CD4-positive, alpha-beta T cell treated with Interleukin-21 for 1 hour (primary cell): Measurements from ENCODE around the gene BRI3BP.
"Not testable (repeated sequence)": the region's sequence is repeated elsewhere in the genome, so short reads cannot be mapped to it uniquely, and the experiment has no call there.

Experiments used
- DNase-seq: peaks from one replicate; pipeline ENCODE4 v3.0.0-alpha.2; 2020

BRI3BP gene

GRCh38 chr12:125024949-125025563 is 31.6 kb downstream of the BRI3BP start:
- no peak for DNase-seq

- DNase-seq: no peak
Measured at GRCh38 chr12:125025606-125026235, 32.3 kb downstream of the BRI3BP start.

GRCh38 chr12:125028106-125028505 is 34.7 kb downstream of the BRI3BP start:
- DNase-seq: no peak

GRCh38 chr12:125029761-125030358 is 36.4 kb downstream of the BRI3BP start:
- no peak for DNase-seq

- DNase-seq: not testable (repeated sequence)
Measured at GRCh38 chr12:125031471-125031870, 38.0 kb downstream of the BRI3BP start.

- DNase-seq: no peak
Measured at GRCh38 chr12:125032466-125033152, 39.2 kb downstream of the BRI3BP start.

- DNase-seq: no peak
Measured at GRCh38 chr12:125033288-125033687, 39.8 kb downstream of the BRI3BP start.

- no peak for DNase-seq
Measured at GRCh38 chr12:125038976-125039625, 45.7 kb downstream of the BRI3BP start.

- no peak for DNase-seq
Measured at GRCh38 chr12:125049093-125049458, 55.6 kb downstream of the BRI3BP start.

GRCh38 chr12:125050446-125050845 is 57.0 kb downstream of the BRI3BP start:
- no peak for DNase-seq

GRCh38 chr12:125050868-125051267 is 57.4 kb downstream of the BRI3BP start:
- no peak for DNase-seq

- DNase-seq: no peak
Measured at GRCh38 chr12:125053821-125054220, 60.4 kb downstream of the BRI3BP start.

GRCh38 chr12:125055591-125055990 is 62.1 kb downstream of the BRI3BP start:
- DNase-seq: no peak

GRCh38 chr12:125056306-125056705 is 62.9 kb downstream of the BRI3BP start:
- no peak for DNase-seq

GRCh38 chr12:125057708-125058107 is 64.3 kb downstream of the BRI3BP start:
- no peak for DNase-seq

GRCh38 chr12:125061229-125061628 is 67.8 kb downstream of the BRI3BP start:
- DNase-seq: no peak

GRCh38 chr12:125063522-125063921 is 70.1 kb downstream of the BRI3BP start:
- not testable (repeated sequence) for DNase-seq

GRCh38 chr12:125064492-125064891 is 71.0 kb downstream of the BRI3BP start:
- DNase-seq: no peak

- peak; percentile 80 for DNase-seq
Measured at GRCh38 chr12:125065021-125065918, 71.8 kb downstream of the BRI3BP start, which contains the start of gene AACS. TSS of gene AACS (plus strand) at chr12:125065435. CDS start at chr12:125065585, 150 bp downstream.

- no peak for DNase-seq
Measured at GRCh38 chr12:125065919-125066570, 72.6 kb downstream of the BRI3BP start.

GRCh38 chr12:125068391-125068790 is 74.9 kb downstream of the BRI3BP start:
- no peak for DNase-seq

GRCh38 chr12:125069616-125070015 is 76.2 kb downstream of the BRI3BP start:
- DNase-seq: no peak
